Measurements from ENCODE around the gene CELSR1. TPM values are rescaled to one million over a fixed set of nuclear protein-coding genes. Genes with fewer than 3 reads are reported as not detected.

Gene CELSR1
- total and polyA plus RNA-seq, 7 donors, result 0.09 to 0.39 (median 0.18) TPM

DNA sequence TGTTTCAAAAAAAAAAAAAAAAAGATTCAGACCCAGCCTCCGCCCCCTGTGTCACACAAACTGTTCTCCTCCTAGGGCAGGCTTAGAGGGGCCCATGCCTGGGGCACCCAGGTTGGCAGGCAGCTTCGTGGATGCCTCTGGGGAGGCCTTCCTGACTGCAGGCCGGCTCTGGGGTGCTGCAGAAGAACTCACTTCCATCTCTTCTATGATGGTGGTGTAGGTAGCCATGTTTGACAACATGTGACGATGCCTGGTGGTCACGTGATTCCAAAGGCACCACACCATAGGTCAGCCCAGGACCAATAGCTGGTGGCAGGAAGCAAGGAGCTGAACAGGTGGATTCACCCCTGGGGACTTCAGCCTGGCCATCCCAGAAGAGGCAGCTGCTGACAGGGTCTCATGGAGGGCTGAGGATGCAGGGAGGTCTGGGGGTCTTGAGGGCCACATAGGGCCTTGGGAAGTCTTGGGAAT, 24.1 kb upstream of the CELSR1 start:
- Histone ChIP-seq H3K27ac (no peak overlapping the region), H3K27me3 (ENCODE audit: insufficient read depth in 3 of 3, low read length in 2 of 3) (no peaks in the 10 kb centered on the region), H3K4me3 (no peak overlapping the region), H3K4me1 (no peaks in the 10 kb centered on the region), H3K9me3 (no peaks in the 10 kb centered on the region), H3K36me3 (ENCODE audit: insufficient read depth in 1 of 2, low read depth in 1 of 2) (no peaks in the 10 kb centered on the region)
- no peak for ATAC-seq
- peak in 1 of 2 donors; percentile 24 for DNase-seq
- TF ChIP-seq, protein P1, sequence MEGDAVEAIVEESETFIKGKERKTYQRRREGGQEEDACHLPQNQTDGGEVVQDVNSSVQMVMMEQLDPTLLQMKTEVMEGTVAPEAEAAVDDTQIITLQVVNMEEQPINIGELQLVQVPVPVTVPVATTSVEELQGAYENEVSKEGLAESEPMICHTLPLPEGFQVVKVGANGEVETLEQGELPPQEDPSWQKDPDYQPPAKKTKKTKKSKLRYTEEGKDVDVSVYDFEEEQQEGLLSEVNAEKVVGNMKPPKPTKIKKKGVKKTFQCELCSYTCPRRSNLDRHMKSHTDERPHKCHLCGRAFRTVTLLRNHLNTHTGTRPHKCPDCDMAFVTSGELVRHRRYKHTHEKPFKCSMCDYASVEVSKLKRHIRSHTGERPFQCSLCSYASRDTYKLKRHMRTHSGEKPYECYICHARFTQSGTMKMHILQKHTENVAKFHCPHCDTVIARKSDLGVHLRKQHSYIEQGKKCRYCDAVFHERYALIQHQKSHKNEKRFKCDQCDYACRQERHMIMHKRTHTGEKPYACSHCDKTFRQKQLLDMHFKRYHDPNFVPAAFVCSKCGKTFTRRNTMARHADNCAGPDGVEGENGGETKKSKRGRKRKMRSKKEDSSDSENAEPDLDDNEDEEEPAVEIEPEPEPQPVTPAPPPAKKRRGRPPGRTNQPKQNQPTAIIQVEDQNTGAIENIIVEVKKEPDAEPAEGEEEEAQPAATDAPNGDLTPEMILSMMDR (IDR thresholded peaks at IDR 0.05), result no peak
- intact Hi-C loops (cut with DNase I), result loop anchor here (5.0 to 10.0 kb wide), 2 partner anchors 116 to 173 kb away; partner anchors contain the start of gene CERK (in 1 of the 2)
- 85 to 88% (median 86%) methylated on average over 5 of the region's 5 CpGs for WGBS, 3 donors

DNA sequence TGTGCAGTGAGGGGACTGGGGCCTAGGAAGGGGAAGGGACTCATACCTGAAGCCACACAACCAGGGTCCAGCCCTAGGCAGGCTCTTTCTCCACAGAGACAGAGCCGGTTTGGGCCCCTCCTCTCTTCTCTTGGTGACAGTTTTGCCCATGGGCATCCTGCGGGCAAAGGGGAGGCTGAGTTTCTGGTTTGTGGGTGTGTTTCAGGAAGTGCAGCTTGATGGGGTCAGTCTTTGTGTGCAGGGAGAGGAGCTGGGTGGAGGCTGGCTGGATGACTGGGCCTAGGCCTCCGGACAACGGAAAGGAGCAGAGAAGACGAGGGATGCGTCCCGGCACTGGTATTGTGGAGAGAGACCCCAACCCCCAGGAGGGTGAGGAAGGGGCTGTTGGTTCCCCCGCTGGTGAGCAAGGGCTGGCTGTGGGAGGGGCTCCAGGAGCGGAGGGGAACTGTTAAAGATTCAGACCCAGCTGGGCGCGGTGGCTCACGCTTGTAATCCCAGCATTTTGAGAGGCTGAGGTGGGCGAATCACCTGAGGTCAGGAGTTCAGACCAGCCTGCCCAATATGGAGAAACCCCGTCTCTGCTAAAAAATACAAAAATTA, 23.4 kb upstream of the CELSR1 start:
- intact Hi-C loops (cut with DNase I), result loop anchor here (5.0 to 10.0 kb wide), 2 partner anchors 117 to 174 kb away; partner anchors contain the start of gene CERK (in 1 of the 2)
- no peak overlapping the region for H3K4me3 ChIP-seq
- ATAC-seq, result no peak
- no peaks in the 10 kb centered on the region for H3K27me3 ChIP-seq (ENCODE audit: insufficient read depth in 3 of 3, low read length in 2 of 3)
- DNase-seq, result peak in 1 of 2 donors; percentile 37
- H3K27ac ChIP-seq, result no peak overlapping the region
- no peaks in the 10 kb centered on the region for H3K4me1 ChIP-seq
- no peaks in the 10 kb centered on the region for H3K9me3 ChIP-seq
- H3K36me3 ChIP-seq (ENCODE audit: insufficient read depth in 1 of 2, low read depth in 1 of 2), result no peaks in the 10 kb centered on the region
- 86 to 91% (median 88%) methylated on average over 14 of the region's 14 CpGs for WGBS, 3 donors
- TF ChIP-seq, protein P1 (IDR thresholded peaks at IDR 0.05), result no peak

DNA sequence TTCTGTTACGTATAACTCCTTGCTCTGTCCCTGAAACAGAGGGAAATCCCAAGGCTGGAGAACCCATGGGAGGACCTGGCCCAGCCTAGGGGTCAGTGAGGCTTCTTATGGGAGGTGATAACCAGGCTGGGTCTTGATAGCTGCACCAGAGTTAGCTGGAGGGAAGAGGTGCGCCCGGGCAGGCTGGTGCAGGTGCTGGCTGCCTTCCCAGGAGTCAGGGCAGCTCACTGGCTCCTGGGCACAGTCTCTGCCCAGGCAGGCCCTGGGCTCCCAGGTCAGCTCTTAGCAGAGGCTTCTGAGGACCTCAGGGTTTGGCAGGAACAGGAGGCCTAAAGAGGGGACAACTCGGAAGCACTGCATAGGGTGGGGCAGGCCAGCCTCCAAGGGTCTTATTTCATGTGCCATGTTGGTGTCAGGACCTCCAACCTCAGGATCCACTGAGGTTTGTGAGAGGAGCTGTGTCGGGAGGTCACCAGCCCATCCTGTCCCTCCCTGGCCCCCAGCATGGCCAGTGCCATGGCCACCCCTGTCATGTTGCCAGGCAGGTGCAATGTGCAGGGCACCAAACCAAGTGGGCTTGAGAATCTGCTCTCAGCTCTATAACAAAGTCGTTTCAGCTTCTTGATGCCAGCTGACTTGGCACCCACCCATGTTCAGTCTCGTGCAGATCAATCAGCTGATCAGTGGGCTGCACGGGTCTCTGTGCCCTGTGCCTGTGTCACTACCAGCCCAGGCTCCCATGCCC, 20.5 kb upstream of the CELSR1 start:
- Histone ChIP-seq H3K4me3 (no peak overlapping the region), H3K4me1 (no peaks in the 10 kb centered on the region), H3K36me3 (ENCODE audit: insufficient read depth in 1 of 2, low read depth in 1 of 2) (no peaks in the 10 kb centered on the region), H3K27me3 (ENCODE audit: insufficient read depth in 3 of 3, low read length in 2 of 3) (peaks cover 0 to 3% (median 0%) of the 10 kb centered on the region in 3 donors), H3K9me3 (no peaks in the 10 kb centered on the region), H3K27ac (no peak overlapping the region)
- 51 to 69% (median 57%) methylated on average over 8 of the region's 8 CpGs for WGBS, 3 donors
- ATAC-seq (peak in 1 of 4 donors; percentile 23), DNase-seq (peak in 1 of 2 donors; percentile 36)
- TF ChIP-seq, protein P1 (IDR thresholded peaks at IDR 0.05), result no peak
- intact Hi-C loops (cut with DNase I), result no loop called here

DNA sequence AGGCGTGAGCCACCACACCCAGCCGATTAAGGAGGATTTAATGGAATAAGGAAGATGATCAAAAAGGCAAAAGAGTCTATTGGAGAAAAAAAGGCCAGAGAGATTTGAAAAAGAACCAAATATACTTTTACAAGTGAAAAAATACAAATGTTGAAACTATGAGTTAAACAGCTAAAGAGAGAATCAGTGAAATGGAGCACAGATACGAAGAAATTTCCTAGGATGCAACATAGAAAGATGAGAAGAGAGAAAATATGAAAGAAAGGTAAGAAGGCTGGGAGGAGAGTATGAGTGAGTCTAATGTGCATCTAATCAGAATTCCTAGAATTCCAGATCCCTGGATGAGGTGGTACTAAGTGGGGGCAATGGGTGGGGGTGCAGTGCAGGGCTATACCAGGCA, 19.4 kb upstream of the CELSR1 start:
- DNase-seq, result peak in 1 of 2 donors; percentile 3
- no peaks in the 10 kb centered on the region for H3K36me3 ChIP-seq (ENCODE audit: insufficient read depth in 1 of 2, low read depth in 1 of 2)
- peaks cover 0 to 4% (median 3%) of the 10 kb centered on the region in 3 donors for H3K27me3 ChIP-seq (ENCODE audit: insufficient read depth in 3 of 3, low read length in 2 of 3)
- H3K4me3 ChIP-seq, result no peak overlapping the region
- no peaks in the 10 kb centered on the region for H3K9me3 ChIP-seq
- no peak for ATAC-seq
- no peaks in the 10 kb centered on the region for H3K4me1 ChIP-seq
- intact Hi-C loops (cut with DNase I), result no loop called here
- no peak overlapping the region for H3K27ac ChIP-seq
- 90 to 99% (median 97%) methylated on average over 3 of the region's 3 CpGs for WGBS, 3 donors
- TF ChIP-seq, protein P1 (IDR thresholded peaks at IDR 0.05), result no peak
